ENCODE results near the gene ATP11C. TPM values are rescaled to one million over a fixed set of nuclear protein-coding genes. Genes with fewer than 3 reads are reported as not detected.
"Not testable (repeated sequence)": the region's sequence is repeated elsewhere in the genome, so short reads cannot be mapped to it uniquely, and the experiment has no call there.

Gene ATP11C
- total and polyA plus RNA-seq, 9 donors, result 11.6 to 20.7 (median 15.4) TPM

GRCh38 chrX:139929876-139930275 is 3.0 kb downstream of the ATP11C start:
- H3K4me1 ChIP-seq (ENCODE audit: control insufficient read depth, insufficient read depth, low read length), result peaks cover 6% of the 10 kb centered on the region
- no peaks in the 10 kb centered on the region for H3K9me3 ChIP-seq (replicated peaks; ENCODE audit: control insufficient read depth, low read depth, low read length)
- H3K4me3 ChIP-seq (ENCODE audit: low read length), result no peak overlapping the region
- 69% methylated on average over 3 of the region's 5 CpGs for WGBS (ENCODE audit: insufficient coverage)
- no peak for DNase-seq
- H3K36me3 ChIP-seq (ENCODE audit: control insufficient read depth, insufficient read depth, low read length), result no peaks in the 10 kb centered on the region
- H3K27me3 ChIP-seq (ENCODE audit: control insufficient read depth, insufficient read depth, low read length), result peaks cover 21% of the 10 kb centered on the region
- H3K27ac ChIP-seq (ENCODE audit: low read length), result no peak overlapping the region

GRCh38 chrX:139924696-139925095 is 8.2 kb downstream of the ATP11C start:
- H3K36me3 ChIP-seq (ENCODE audit: control insufficient read depth, insufficient read depth, low read length), result no peaks in the 10 kb centered on the region
- peak; percentile 19 for DNase-seq
- H3K27ac ChIP-seq (ENCODE audit: low read length), result no peak overlapping the region
- no peak overlapping the region for H3K4me3 ChIP-seq (ENCODE audit: low read length)
- H3K27me3 ChIP-seq (ENCODE audit: control insufficient read depth, insufficient read depth, low read length), result peaks cover 3% of the 10 kb centered on the region
- WGBS (ENCODE audit: insufficient coverage), result no CpG with 5 or more reads among the region's 6 CpGs
- H3K9me3 ChIP-seq (replicated peaks; ENCODE audit: control insufficient read depth, low read depth, low read length), result no peaks in the 10 kb centered on the region
- H3K4me1 ChIP-seq (ENCODE audit: control insufficient read depth, insufficient read depth, low read length), result no peaks in the 10 kb centered on the region

- H3K27me3 ChIP-seq (ENCODE audit: control insufficient read depth, insufficient read depth, low read length), result peaks cover 3% of the 10 kb centered on the region
- DNase-seq, result no peak
- 58% methylated on average over 4 of the region's 5 CpGs for WGBS (ENCODE audit: insufficient coverage)
- no peaks in the 10 kb centered on the region for H3K4me1 ChIP-seq (ENCODE audit: control insufficient read depth, insufficient read depth, low read length)
- no peak overlapping the region for H3K4me3 ChIP-seq (ENCODE audit: low read length)
- H3K9me3 ChIP-seq (replicated peaks; ENCODE audit: control insufficient read depth, low read depth, low read length), result no peaks in the 10 kb centered on the region
- H3K36me3 ChIP-seq (ENCODE audit: control insufficient read depth, insufficient read depth, low read length), result no peaks in the 10 kb centered on the region
- no peak overlapping the region for H3K27ac ChIP-seq (ENCODE audit: low read length)
These were observed 8.7 kb downstream of the ATP11C start for GRCh38 chrX:139924069-139924695.

- not testable (repeated sequence) for H3K27me3 ChIP-seq (ENCODE audit: control insufficient read depth, insufficient read depth, low read length); H3K27ac ChIP-seq (ENCODE audit: low read length); H3K4me1 ChIP-seq (ENCODE audit: control insufficient read depth, insufficient read depth, low read length); H3K36me3 ChIP-seq (ENCODE audit: control insufficient read depth, insufficient read depth, low read length); H3K4me3 ChIP-seq (ENCODE audit: low read length); H3K9me3 ChIP-seq (replicated peaks; ENCODE audit: control insufficient read depth, low read depth, low read length); DNase-seq
- 76% methylated on average over 5 of the region's 6 CpGs for WGBS (ENCODE audit: insufficient coverage)
These were observed 11.7 kb downstream of the ATP11C start for GRCh38 chrX:139921142-139921541.

- Histone ChIP-seq H3K4me3 (ENCODE audit: low read length) (no peak overlapping the region), H3K36me3 (ENCODE audit: control insufficient read depth, insufficient read depth, low read length) (no peaks in the 10 kb centered on the region), H3K4me1 (ENCODE audit: control insufficient read depth, insufficient read depth, low read length) (no peaks in the 10 kb centered on the region), H3K27ac (ENCODE audit: low read length) (no peak overlapping the region), H3K27me3 (ENCODE audit: control insufficient read depth, insufficient read depth, low read length) (peaks cover 3% of the 10 kb centered on the region), H3K9me3 (replicated peaks; ENCODE audit: control insufficient read depth, low read depth, low read length) (no peaks in the 10 kb centered on the region)
- no CpG with 5 or more reads among the region's 1 CpG for whole genome bisulfite sequencing (ENCODE audit: insufficient coverage)
- DNase-seq, result no peak
These were observed 12.5 kb downstream of the ATP11C start for GRCh38 chrX:139920316-139920715.

- Histone ChIP-seq H3K9me3 (replicated peaks; ENCODE audit: control insufficient read depth, low read depth, low read length) (no peaks in the 10 kb centered on the region), H3K4me3 (ENCODE audit: low read length) (no peak overlapping the region), H3K27ac (ENCODE audit: low read length) (no peak overlapping the region), H3K27me3 (ENCODE audit: control insufficient read depth, insufficient read depth, low read length) (no peaks in the 10 kb centered on the region), H3K36me3 (ENCODE audit: control insufficient read depth, insufficient read depth, low read length) (no peaks in the 10 kb centered on the region), H3K4me1 (ENCODE audit: control insufficient read depth, insufficient read depth, low read length) (no peaks in the 10 kb centered on the region)
- WGBS (ENCODE audit: insufficient coverage), result 83% methylated on average over 1 of the region's 1 CpG
- no peak for DNase-seq
These were observed 18.4 kb downstream of the ATP11C start for GRCh38 chrX:139914421-139914820.

GRCh38 chrX:139909712-139910111 is 23.1 kb downstream of the ATP11C start:
- H3K4me1 ChIP-seq (ENCODE audit: control insufficient read depth, insufficient read depth, low read length), result no peaks in the 10 kb centered on the region
- peak; percentile 15 for DNase-seq
- no peak overlapping the region for H3K27ac ChIP-seq (ENCODE audit: low read length)
- no peaks in the 10 kb centered on the region for H3K36me3 ChIP-seq (ENCODE audit: control insufficient read depth, insufficient read depth, low read length)
- H3K9me3 ChIP-seq (replicated peaks; ENCODE audit: control insufficient read depth, low read depth, low read length), result no peaks in the 10 kb centered on the region
- no peaks in the 10 kb centered on the region for H3K27me3 ChIP-seq (ENCODE audit: control insufficient read depth, insufficient read depth, low read length)
- WGBS (ENCODE audit: insufficient coverage), result no CpG with 5 or more reads among the region's 3 CpGs
- no peak overlapping the region for H3K4me3 ChIP-seq (ENCODE audit: low read length)

- H3K4me1 ChIP-seq (ENCODE audit: control insufficient read depth, insufficient read depth, low read length), result no peaks in the 10 kb centered on the region
- no peak overlapping the region for H3K27ac ChIP-seq (ENCODE audit: low read length)
- H3K9me3 ChIP-seq (replicated peaks; ENCODE audit: control insufficient read depth, low read depth, low read length), result no peaks in the 10 kb centered on the region
- no peak overlapping the region for H3K4me3 ChIP-seq (ENCODE audit: low read length)
- H3K36me3 ChIP-seq (ENCODE audit: control insufficient read depth, insufficient read depth, low read length), result no peaks in the 10 kb centered on the region
- no peak for DNase-seq
- H3K27me3 ChIP-seq (ENCODE audit: control insufficient read depth, insufficient read depth, low read length), result peaks cover 3% of the 10 kb centered on the region
- WGBS (ENCODE audit: insufficient coverage), result 93% methylated on average over 2 of the region's 3 CpGs
These were observed 25.8 kb downstream of the ATP11C start for GRCh38 chrX:139907078-139907477.

- H3K9me3 ChIP-seq (replicated peaks; ENCODE audit: control insufficient read depth, low read depth, low read length), result no peaks in the 10 kb centered on the region
- H3K4me1 ChIP-seq (ENCODE audit: control insufficient read depth, insufficient read depth, low read length), result no peaks in the 10 kb centered on the region
- peaks cover 3% of the 10 kb centered on the region for H3K27me3 ChIP-seq (ENCODE audit: control insufficient read depth, insufficient read depth, low read length)
- 100% methylated on average over 2 of the region's 2 CpGs for WGBS (ENCODE audit: insufficient coverage)
- H3K36me3 ChIP-seq (ENCODE audit: control insufficient read depth, insufficient read depth, low read length), result no peaks in the 10 kb centered on the region
- no peak overlapping the region for H3K27ac ChIP-seq (ENCODE audit: low read length)
- H3K4me3 ChIP-seq (ENCODE audit: low read length), result no peak overlapping the region
- no peak for DNase-seq
These were observed 27.1 kb downstream of the ATP11C start for GRCh38 chrX:139905743-139906142.

GRCh38 chrX:139905051-139905450 is 27.8 kb downstream of the ATP11C start:
- H3K27ac ChIP-seq (ENCODE audit: low read length), result no peak overlapping the region
- no peak for DNase-seq
- H3K4me3 ChIP-seq (ENCODE audit: low read length), result no peak overlapping the region
- no peaks in the 10 kb centered on the region for H3K4me1 ChIP-seq (ENCODE audit: control insufficient read depth, insufficient read depth, low read length)
- H3K9me3 ChIP-seq (replicated peaks; ENCODE audit: control insufficient read depth, low read depth, low read length), result no peaks in the 10 kb centered on the region
- no peaks in the 10 kb centered on the region for H3K36me3 ChIP-seq (ENCODE audit: control insufficient read depth, insufficient read depth, low read length)
- WGBS (ENCODE audit: insufficient coverage), result 56% methylated on average over 1 of the region's 3 CpGs
- H3K27me3 ChIP-seq (ENCODE audit: control insufficient read depth, insufficient read depth, low read length), result peaks cover 3% of the 10 kb centered on the region

- Histone ChIP-seq H3K27me3 (ENCODE audit: control insufficient read depth, insufficient read depth, low read length) (peaks cover 3% of the 10 kb centered on the region), H3K9me3 (replicated peaks; ENCODE audit: control insufficient read depth, low read depth, low read length) (no peaks in the 10 kb centered on the region), H3K4me1 (ENCODE audit: control insufficient read depth, insufficient read depth, low read length) (no peaks in the 10 kb centered on the region), H3K4me3 (ENCODE audit: low read length) (no peak overlapping the region), H3K36me3 (ENCODE audit: control insufficient read depth, insufficient read depth, low read length) (no peaks in the 10 kb centered on the region), H3K27ac (ENCODE audit: low read length) (no peak overlapping the region)
- no peak for DNase-seq
- WGBS (ENCODE audit: insufficient coverage), result no CpG with 5 or more reads among the region's 3 CpGs
These were observed 29.6 kb downstream of the ATP11C start for GRCh38 chrX:139903210-139903609.

All from muscle of leg (tissue), 11 donors.